Testis (tissue), 3 donors: ENCODE results near the gene HMCN2. TPM values are rescaled to one million over a fixed set of nuclear protein-coding genes. Genes with fewer than 3 reads are reported as not detected.

ENCODE experiments used
- DNase-seq: peaks from one replicate; pipeline ENCODE4 v3.0.0-alpha.2; 2019
- H3K27ac ChIP-seq, 2 donors: fragments of 200-600 bp; sonication (generic); one replicate each; pipeline ENCODE4 v1.5.1; 2019
- H3K27me3 ChIP-seq: fragments of 200-600 bp; sonication (generic); one replicate; pipeline ENCODE4 v1.5.1; 2019
- H3K36me3 ChIP-seq: fragments of 200-600 bp; sonication (generic); one replicate; pipeline ENCODE4 v1.5.1; 2017; ENCODE audit warnings: low read depth; ENCODE audit errors: missing control alignments
- H3K4me1 ChIP-seq: fragments of 200-600 bp; sonication (generic); one replicate; pipeline ENCODE4 v1.5.1; 2019
- H3K4me3 ChIP-seq, 2 donors: fragments of 200-600 bp; sonication (generic); one replicate each; pipeline ENCODE4 v1.5.1; 2017 to 2019
- H3K9me3 ChIP-seq: fragments of 200-600 bp; sonication (generic); one replicate; pipeline ENCODE4 v1.5.1; 2017
- POLR2A ChIP-seq: fragments of 450-650 bp; IDR thresholded peaks from one replicate; pipeline ENCODE4 v1.6.1; 2017; ENCODE audit warnings: antibody characterized with exemption, mild to moderate bottlenecking, moderate library complexity
- WGBS, 2 donors: methylation state at CpG; one replicate each; pipeline ENCODE4 v1.1.5; 2018; 5-methylcytosine and 5-hydroxymethylcytosine counted together
- intact Hi-C: fragments of 100-400 bp; cut with DNase I; formaldehyde crosslinking; loops from one replicate; pipeline ENCODE4 v1.15.1; 2023; ENCODE audit warnings: low total_unique reads
- polyA plus RNA-seq: library from polyadenylated mRNA; stranded (reverse); fragments of 350-450 nt; fragmentation: Illumina TruSeq; extraction: RNeasy Lipid Tissue Mini Kit (QIAGEN cat#74804); gene quantifications from one replicate; pipeline ENCODE4 v1.2.3, GENCODE V29; 2014; ENCODE audit warnings: low read depth, low replicate concordance; ENCODE audit not compliant: insufficient read depth
- total RNA-seq, 2 donors: library from RNA; depleted of rRNA; stranded (reverse); fragments of >200 nt; gene quantifications; one replicate each; pipeline ENCODE4 v1.2.3, GENCODE V29; 2016
- TF ChIP-seq, protein P1 (sequence below), 3 experiments: fragments of 450-650 bp in 2 of 3; fragments of 200-600 bp in 1 of 3; sonication (generic) in 1 of 3; IDR thresholded peaks; one replicate each; pipeline ENCODE4 v1.5.1; 2016 to 2019; ENCODE audit warnings: antibody characterized with exemption in 3 of 3, mild to moderate bottlenecking in 2 of 3, moderate library complexity in 1 of 3

Gene HMCN2
- total and polyA plus RNA-seq, 3 donors from 2014 or later, result 10.2 to 17.7 (median 15.5) TPM

DNA sequence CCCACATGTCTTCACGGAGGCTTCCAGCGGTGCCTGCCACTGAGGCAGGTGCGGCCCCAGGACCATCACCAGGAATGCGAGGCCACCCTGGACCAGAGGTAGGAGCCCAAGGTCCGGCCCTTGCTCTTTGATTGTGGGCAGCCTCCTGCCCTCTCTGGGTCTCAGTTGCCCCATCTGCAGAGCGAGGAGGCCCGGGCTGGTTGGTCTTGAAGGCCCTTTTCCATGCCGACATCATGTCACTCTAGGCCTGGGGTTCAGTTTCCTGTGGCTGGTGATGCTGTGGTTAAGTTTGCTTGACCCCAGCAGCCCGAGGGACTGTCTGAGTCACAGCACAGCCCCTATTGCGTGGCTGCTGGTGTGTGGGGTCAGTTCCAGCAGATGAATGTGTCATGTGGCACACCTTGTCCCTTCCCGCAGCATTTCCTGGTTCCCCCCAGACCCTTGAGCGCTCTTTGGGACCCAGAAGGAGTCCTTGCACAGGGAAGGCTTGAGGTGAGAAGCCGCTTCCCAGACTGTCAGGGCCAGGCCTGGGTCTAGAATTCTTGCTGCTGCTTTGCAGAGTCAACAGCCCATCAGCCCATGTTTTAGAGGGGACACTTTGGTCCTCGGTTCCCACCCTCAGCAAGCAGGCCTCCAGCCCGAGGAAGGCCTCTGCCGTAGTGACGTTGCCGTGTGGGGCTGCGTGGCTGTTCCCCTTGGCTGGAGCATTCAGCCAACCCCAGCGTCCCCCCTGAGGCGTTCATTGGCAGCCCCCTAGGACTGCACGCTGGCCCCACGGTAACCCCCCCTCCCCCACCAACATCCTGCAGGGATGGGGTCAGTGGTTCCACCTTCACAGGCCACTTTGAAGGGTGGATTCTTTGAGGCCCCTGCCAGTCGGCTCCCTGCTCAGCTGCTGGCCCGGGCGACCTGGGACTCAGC lies 31.0 kb upstream of the HMCN2 start:
- no peak overlapping the region for H3K27ac ChIP-seq
- TF ChIP-seq, protein P1, sequence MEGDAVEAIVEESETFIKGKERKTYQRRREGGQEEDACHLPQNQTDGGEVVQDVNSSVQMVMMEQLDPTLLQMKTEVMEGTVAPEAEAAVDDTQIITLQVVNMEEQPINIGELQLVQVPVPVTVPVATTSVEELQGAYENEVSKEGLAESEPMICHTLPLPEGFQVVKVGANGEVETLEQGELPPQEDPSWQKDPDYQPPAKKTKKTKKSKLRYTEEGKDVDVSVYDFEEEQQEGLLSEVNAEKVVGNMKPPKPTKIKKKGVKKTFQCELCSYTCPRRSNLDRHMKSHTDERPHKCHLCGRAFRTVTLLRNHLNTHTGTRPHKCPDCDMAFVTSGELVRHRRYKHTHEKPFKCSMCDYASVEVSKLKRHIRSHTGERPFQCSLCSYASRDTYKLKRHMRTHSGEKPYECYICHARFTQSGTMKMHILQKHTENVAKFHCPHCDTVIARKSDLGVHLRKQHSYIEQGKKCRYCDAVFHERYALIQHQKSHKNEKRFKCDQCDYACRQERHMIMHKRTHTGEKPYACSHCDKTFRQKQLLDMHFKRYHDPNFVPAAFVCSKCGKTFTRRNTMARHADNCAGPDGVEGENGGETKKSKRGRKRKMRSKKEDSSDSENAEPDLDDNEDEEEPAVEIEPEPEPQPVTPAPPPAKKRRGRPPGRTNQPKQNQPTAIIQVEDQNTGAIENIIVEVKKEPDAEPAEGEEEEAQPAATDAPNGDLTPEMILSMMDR (IDR thresholded peaks at IDR 0.05), result no peak
- no peak for TF ChIP-seq POLR2A
- H3K9me3 ChIP-seq, result no peaks in the 10 kb centered on the region
- H3K27me3 ChIP-seq, result no peaks in the 10 kb centered on the region
- 91 to 96% methylated on average over 10 to 26 of the region's 26 CpGs for WGBS, 2 donors
- no peak for DNase-seq
- H3K4me3 ChIP-seq, result no peak overlapping the region
- no peaks in the 10 kb centered on the region for H3K4me1 ChIP-seq
- intact Hi-C loops, result loop anchor here (5.0 to 10.0 kb wide), 2 partner anchors 127 to 350 kb away; no protein-coding TSS in a partner anchor
- no peaks in the 10 kb centered on the region for H3K36me3 ChIP-seq

DNA sequence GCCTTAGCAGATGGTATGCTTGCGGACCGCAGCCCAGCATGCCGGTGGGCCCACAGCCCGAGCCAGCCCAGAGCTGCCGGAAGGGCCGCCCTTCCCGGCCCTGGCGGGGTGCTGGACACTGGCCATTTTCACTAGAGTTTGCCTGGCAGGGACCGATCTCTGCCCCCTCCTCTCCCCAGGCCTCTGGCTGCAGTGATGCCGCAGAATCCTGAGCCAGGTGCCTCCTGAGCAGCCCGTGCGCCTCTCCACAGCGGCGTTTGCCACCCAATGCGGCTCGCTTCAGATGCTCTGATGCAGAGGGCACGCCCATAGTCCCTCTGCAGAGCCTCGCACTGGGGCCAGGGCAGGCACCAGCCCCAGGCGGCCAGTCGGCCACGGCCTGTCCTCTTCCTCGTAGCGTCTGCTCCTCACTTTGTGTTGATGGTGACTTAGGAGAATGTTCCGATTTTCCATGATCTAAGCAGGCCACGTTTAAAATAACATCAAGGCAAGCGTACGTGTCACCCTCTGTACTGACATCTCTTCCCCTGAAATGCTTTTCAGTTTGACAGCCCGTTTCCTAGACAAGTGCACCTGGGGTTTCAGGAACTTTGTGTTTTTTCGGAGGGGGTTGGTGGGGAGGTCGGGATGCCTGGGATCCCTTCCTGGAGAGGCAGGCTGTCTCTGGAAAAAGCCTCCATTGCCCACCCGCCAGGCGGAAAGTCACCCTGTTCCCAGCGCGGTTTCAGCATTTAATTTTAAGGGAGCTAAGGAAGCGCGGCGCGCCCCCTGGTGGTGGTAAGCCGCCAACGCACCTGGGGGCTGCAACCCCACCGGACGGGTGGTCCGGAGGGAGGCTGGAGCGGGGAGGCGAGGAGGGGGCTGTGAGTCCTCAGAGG lies 29.8 kb upstream of the HMCN2 start:
- peak; percentile 78 for DNase-seq
- no peak overlapping the region for H3K4me3 ChIP-seq
- no peaks in the 10 kb centered on the region for H3K9me3 ChIP-seq
- no peaks in the 10 kb centered on the region for H3K27me3 ChIP-seq
- TF ChIP-seq, protein P1 (IDR thresholded peaks at IDR 0.05), result peak; percentile 97 to 100 (median 98)
- no peak for TF ChIP-seq POLR2A
- no peaks in the 10 kb centered on the region for H3K36me3 ChIP-seq
- 52 to 66% methylated on average over 24 to 45 of the region's 45 CpGs for WGBS, 2 donors
- intact Hi-C loops, result loop anchor here (5.0 to 10.0 kb wide), 2 partner anchors 128 to 351 kb away; no protein-coding TSS in a partner anchor
- no peaks in the 10 kb centered on the region for H3K4me1 ChIP-seq
- no peak overlapping the region for H3K27ac ChIP-seq

DNA sequence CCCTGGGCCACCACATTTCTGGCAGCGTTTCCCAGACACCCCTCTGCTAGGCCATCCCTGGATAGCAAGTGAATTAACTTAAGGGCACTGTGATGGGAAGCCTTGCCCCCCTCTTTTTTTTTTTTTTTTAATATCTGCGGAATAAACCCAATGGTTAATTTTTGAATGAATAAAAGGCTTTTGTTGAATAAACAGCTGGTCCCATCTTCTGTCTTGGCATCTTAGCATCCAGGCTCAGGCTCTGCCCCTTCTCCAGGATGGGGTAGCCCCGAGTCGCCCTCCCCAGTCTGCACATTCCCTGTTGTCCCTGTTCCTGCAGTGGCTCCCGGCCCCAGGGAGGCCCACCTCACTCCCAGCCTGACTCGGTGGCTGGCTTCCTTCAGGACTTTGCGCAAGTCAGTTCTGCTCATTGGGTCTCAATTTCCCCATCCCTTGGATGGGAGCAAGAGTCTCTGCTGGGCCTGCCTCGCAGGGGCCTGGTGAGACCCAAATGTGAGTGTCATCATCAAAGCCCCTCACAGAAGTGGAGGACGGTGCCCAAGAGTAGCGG lies 29.0 kb upstream of the HMCN2 start:
- Histone ChIP-seq H3K27ac (no peak overlapping the region), H3K27me3 (no peaks in the 10 kb centered on the region), H3K9me3 (no peaks in the 10 kb centered on the region), H3K36me3 (no peaks in the 10 kb centered on the region), H3K4me1 (no peaks in the 10 kb centered on the region), H3K4me3 (no peak overlapping the region)
- WGBS, 2 donors, result 57 to 72% methylated on average over 9 to 10 of the region's 10 CpGs
- TF ChIP-seq POLR2A, result no peak
- TF ChIP-seq, protein P1 (IDR thresholded peaks at IDR 0.05), result no peak
- DNase-seq, result no peak
- intact Hi-C loops, result loop anchor here (5.0 to 10.0 kb wide), 2 partner anchors 129 to 352 kb away; no protein-coding TSS in a partner anchor

DNA sequence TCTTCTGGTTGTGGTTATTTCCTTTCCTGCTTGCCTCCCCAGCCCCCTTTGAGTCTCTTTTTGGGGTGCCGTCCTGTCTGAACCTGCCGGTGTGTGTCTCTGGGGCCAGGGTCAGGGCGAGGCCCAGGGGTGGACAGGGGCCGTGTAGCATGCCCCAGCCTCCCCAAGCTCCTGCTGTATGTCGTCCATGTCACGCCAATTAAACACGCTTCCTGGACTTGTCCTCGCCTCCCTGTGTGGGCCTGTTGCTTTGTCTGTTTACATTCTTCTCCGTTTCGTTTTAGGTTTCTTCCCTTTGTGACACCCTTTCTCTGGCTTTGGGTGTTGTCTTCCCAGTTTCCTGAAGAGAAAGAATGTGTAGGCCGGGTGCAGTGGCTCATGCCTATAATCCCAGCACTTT lies 28.5 kb upstream of the HMCN2 start:
- intact Hi-C loops, result loop anchor here (5.0 to 10.0 kb wide), 2 partner anchors 130 to 352 kb away; no protein-coding TSS in a partner anchor
- 84% methylated on average over 11 of the region's 11 CpGs for WGBS, 2 donors
- no peak for DNase-seq
- Histone ChIP-seq H3K4me1 (no peaks in the 10 kb centered on the region), H3K27me3 (no peaks in the 10 kb centered on the region), H3K36me3 (no peaks in the 10 kb centered on the region), H3K27ac (no peak overlapping the region), H3K9me3 (no peaks in the 10 kb centered on the region), H3K4me3 (no peak overlapping the region)
- TF ChIP-seq, protein P1 (IDR thresholded peaks at IDR 0.05), result no peak
- TF ChIP-seq POLR2A, result no peak
